GM19193 (cell line): ENCODE measurements around the gene HOXB2.

Source experiments
- POLR2A ChIP-seq: IDR thresholded peaks from 4 replicates; pipeline ENCODE4 v1.6.1; 2011; ENCODE audit not compliant: insufficient read depth, insufficient read length; ENCODE audit errors: extremely low read depth

HOXB2 gene

DNA sequence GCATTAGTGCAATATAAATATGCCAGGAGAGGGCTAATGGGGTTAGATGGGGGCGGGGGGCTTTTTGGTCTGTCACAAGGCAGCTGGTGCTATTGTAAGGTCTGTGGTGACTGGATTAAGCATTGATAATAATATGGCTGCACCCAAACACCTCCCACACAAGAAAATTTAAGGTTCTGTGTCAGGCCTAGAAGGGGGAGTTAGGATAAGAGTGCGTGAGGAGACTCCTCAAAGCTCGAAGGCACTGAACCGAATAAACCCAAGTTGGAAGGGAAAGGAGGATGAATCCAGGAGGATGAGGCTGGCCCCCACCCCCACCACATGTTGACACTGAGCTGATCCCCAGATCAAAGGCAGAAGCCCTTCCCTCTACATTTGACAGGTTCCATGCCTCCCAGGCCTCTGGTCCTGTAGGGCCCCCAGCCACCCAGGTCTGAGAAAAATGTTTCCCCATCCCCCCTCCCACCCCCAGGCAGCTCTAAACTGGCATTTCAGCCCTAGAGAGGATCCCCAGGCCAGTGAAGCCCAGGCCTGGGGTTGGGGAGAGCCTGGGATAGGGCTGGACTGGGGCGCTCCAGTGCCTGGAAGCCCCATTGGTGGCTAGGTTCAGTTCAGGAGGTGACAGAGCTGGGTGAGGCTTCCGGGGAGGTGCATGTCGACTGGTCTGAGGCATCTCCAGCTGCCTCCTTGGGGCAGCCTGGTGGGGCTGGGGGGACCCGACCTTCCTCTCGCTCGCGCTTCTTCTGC, 15.8 kb downstream of the HOXB2 start:
- TF ChIP-seq POLR2A, result no peak

DNA sequence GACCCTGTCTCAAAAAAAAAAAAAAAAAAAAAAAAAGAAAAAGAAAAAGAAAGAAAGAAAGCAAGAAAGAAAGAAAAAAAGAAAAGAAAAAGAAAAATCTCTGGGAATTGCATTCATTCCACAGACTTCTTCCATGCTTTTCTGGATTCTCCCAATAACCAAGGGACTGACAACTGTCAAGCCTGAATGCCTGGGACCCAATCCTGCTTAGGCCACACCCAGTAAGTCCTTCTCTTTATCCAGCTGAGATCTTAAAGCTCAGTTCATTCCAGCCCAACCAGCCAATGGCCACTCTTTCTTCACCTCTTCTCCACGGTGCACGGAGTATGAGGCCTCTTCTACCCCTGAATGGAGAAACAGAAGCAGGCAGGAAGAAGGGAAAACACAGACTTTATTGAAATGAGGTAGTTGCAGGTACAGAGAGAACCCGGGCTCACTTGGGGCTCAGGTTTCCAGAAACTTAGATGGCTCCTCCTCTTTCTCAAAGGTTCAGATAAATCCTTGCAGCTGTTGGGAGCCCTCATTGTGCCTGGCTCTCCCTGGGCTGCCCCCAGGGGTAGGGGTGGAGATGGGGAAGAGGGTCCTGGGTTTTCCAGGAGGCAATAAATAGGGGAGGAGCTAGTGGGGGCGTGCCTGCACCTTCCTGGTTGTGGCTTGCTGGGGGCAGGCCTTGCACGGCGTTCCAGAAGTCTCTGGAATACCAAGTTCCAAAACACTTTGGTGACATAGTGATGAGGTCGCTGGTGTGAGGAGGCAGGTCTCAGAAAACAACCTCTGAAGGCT, 16.6 kb downstream of the HOXB2 start:
- no peak for TF ChIP-seq POLR2A

DNA sequence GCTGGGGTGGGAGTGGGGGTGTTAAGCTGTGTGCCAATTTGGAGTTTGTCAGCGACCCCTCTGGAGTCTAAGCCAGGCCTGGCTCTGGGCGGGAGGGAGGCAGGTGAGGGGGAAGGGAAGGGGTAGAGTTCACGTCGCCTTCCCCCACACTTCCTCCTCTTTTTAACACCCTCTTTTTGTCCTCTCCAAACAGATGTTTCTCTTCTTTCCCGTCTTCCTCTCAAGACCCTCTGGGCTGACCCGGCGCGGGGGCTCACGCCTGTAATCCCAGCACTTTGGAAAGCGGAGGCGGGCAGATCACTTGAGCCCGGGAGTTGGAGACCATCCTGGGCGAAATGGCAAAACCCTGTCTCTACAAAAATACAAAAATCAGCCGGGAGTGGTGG, 17.4 kb downstream of the HOXB2 start:
- no peak for TF ChIP-seq POLR2A

DNA sequence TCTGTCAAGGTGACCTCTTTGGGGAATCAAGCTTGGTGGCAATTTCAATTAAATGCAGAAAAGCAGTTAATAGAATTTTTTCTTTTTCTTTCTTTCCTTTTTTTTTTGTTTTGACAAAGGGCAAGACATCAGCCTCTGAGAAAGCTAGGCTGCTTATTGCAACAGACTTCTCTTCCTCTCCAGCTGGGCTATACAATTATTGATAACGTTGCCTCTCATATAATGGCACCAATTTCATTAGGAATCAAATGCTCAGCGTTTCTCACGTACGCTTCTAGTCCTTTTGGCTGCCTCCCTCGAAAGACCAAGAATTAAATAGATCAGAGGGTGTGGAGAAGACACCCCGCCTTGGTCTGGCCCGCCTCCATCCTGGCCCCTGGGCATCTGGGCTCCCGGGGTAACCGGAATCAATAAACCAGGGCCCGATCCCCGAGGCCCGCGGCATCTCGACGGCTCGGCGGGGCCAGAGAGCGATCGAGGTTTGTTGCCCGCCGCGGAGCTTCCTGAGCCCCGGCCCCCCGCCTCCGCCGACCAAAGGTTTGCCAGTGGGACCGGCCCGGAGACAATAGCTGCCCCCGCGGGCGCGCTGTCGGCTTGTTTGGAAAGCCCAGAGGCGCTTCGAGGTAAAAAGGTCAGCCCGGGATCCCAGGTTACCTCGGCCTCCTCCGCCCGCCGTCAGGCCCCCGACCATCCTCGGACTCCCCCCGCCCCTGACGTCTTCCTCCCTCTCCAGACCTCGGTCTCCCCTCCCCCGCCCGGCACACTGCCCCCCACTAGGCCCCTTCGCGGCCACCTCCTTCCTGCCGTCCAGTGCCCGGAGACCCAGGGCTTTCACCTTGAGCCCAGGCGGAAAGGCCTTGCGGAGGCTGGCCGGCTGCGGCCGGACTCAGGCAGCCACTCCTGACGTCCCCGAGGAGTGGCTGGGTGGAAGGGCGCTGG, 18.0 kb downstream of the HOXB2 start:
- TF ChIP-seq POLR2A, result no peak

DNA sequence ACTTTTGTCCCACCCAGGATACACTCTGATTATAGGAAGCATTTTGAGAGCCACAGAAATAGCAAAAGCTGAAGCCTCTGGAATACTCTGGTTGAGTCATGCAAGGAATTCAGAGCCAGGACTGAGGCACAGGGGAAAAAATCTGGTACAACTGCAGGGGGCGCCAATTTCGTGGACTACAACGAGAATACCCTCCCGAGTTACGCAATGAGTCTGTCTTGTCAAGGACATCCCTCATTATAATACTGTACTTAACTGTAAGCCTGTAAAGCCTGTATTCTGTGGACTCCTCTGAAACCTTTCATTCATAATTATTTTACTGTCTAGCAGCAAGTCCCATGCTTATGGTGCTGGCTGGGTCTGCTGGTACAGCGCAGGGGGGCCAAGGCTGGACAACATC, 21.9 kb downstream of the HOXB2 start:
- TF ChIP-seq POLR2A, result no peak

DNA sequence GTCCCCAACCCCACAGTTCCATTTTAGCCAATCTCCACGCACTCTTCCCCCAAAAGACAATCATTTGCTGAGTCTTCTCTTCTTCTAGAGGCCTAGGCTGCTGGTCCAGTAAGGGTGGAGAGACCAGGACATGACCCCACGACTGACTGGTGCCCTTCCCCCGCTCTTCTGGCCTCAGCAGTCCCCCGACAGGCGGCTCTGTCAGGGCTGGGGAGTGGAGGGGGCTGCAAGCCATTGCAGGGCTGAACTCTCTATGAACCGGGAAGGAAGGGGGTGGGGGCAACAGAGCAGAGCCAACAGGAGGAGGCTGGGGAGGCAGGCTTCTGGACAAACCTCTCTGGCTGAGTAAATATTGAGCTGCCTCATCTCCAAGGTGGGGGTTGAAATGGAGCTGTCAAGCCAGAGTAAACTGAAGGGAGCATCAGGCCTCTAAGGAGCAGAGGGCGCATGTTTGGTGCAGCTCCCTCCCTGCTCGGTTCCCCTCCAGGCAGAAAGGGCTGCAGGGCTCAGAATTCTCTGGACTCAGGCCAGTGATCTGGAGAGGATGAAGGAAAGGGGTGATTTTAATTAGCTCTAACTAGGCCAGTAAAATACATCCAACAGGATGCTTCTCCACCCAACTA, 22.8 kb downstream of the HOXB2 start:
- no peak for TF ChIP-seq POLR2A

DNA sequence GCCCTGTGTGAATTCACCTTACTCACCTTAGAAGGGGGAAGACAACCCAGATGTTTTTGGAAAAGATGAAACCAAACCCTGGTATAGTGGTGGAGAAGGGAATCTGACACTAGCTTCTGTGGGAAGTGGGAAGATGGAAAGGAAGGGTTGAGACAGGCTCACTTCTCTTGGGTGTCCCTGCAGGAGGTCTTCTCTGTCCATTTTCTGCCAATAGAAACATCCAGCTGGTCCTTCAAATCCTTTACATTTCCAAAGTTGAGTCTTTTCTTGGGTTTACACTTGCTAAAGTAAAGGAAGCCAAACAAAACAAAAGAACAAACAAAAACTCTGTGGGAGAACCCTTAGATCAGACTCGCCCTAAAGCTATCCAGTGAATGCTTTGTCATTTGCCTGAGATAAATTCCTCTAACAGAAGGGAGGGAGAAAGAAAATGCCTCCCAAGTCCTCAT, 24.3 kb downstream of the HOXB2 start:
- no peak for TF ChIP-seq POLR2A

DNA sequence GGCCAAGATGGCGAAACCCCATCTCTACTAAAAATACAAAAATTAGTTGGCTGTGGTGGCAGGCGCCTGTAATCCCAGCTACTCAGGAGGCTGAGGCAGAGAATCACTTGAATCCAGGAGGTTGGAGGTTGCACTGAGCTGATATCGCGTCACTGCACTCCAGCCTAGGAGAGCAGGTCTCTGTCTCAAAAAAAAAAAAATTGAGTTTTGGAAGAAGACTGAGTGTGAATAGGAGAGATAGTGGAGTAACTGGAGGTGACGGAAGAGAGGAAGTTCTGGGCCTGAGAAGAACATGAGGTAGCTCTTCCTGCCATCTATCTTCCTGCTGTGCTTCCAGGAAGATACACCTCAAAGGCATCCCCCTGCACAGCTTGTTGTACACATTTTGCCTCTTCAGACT, 25.5 kb downstream of the HOXB2 start:
- no peak for TF ChIP-seq POLR2A

DNA sequence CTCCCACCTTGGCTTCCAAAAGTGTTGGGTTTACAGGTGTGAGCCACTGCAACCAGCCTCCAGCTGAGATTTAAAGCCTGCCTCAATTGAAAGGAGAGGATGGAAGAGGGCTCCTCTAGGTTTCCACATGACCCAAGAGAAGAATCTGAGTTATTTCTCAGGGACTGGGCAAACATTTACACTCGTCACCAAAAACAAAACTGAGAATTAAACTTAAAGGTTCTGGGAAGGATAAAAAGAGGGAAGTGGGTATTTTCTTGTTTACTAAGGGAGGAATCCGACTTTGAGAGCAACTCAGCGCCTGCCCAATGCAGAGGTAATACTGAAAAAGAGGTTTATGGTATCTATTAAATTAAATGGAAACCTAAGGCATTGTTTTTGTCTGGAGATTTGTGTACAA, 27.4 kb downstream of the HOXB2 start:
- no peak for TF ChIP-seq POLR2A

DNA sequence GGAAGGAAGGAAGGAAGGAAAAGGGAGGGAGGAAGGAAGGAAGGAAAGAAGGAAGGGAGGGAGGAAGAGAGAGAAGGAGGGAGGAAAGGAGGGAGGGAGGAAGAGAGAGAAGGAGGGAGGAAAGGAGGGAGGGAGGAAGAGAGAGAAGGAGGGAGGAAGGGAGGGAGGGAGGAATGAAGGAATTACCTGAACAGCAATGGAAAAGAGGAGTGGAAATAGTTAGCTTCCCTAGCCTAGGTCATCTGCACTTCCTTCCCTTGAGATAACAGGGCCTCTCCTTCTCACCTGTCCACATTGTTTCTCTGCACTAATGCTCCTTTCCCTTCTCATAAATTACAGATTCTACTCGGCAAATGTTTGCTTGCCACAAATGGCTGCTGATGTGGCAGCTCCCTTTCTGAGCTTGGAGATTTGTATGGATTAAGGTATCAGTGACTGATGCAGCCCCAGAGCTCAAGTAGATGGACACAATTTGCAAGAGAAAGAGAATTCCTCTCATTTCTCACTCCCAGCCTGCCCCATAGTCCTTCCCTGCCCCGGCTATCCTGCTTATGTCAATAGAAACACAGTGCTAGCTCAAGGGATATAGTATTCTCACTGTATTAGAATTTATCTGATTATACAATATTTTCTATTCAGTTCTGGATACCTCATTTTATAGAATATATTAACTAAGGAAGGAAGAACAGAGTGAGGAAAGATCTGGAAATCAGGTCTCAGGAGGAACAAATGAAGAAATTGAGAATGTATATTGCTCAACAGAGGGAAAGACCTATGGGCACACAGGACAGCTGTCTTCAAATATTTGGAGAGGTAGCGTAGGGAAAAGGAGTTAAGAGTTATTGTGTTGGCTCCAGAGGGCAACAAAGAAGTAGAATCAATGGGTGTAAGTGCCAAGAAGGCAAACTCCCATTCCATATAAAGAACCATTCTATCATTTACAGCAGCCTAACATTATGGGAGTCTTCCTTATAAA, 28.7 kb downstream of the HOXB2 start:
- no peak for TF ChIP-seq POLR2A

DNA sequence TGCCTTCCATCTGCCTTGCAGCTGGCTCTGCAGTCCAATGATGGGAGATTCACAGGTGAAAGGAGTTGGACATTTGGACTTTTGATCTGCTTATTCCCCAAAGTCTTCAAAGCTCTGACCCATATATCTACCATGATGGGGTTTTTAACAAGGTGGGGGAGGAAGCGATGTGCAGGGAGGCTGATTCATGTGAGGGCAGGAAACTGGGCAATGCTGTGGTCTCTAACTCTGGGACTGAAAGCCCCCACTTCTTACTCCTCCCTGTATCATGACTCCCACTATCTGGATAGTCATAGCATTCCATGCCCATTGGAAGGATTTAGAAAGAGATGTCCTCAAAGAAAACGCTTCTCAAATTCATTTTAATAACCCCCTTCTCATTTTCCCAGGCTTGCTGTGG, 30.4 kb downstream of the HOXB2 start:
- TF ChIP-seq POLR2A, result no peak

DNA sequence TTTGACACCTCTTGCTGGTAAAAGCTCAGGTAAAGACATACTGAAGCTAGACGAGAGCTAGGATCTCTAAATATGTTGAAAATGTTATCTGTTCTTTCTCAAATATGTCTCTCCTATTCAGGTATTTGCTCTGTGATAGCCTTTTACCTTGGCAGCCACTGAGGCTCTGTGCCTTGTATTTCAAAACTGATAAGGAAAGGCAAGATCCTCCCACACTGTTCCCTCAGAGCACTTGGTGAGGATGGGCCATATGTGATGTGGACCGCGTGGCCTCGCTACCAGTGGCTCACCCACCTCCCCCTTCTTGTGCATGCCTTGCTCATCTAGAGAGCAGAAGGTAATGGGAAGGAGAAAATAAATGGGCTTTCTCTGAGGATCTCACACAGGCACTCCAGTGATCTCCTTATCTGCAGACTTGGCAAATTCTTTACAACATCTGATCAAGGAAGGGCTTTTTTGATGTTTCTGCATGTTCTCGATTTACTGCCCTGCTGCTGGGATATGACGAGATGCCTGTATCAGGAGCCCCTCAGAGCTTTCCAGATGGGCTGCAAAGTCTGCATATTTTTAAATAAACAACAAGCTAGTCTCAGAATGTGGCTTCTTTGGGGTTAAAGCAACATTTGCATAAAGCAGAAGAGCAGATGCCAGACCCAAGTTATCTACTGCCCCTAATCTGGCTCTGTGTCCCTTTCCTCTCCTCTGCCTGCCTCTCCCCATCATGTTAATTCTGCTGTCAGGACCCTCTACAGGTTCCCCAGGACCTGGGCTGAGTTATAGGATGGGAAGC, 31.0 kb downstream of the HOXB2 start:
- TF ChIP-seq POLR2A, result no peak

DNA sequence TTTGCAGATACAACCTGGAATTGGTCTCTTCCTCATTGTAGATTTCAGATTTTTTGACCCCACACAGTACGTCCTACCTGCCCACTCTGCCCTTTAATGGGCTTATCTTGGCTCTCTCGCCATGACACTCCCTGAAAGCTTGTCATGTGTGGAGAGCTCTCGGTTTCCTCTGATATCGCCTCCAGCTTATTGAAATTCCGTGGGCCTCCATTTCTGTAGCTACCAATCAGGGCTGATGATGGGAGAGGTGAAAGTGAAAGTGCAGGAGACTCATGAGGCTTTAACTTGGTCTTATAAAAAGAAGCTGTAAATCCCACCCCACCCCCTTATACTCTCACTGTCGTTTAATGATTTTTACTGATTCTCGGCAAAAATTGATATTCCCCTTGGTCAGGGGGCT, 31.8 kb downstream of the HOXB2 start:
- no peak for TF ChIP-seq POLR2A
